Lower lobe of right lung (tissue), 2 donors: ENCODE data around the gene BMP8A. TPM values are rescaled to one million over a fixed set of nuclear protein-coding genes. Genes with fewer than 3 reads are reported as not detected.
"Not testable (repeated sequence)": the region's sequence is repeated elsewhere in the genome, so short reads cannot be mapped to it uniquely, and the experiment has no call there.

Source experiments
- ATAC-seq, 2 donors: fragments of 200-7000 bp; cut with Tn5 transposase; one replicate each; pipeline ENCODE4 v1.9.1; 2020 to 2022; ENCODE audit warnings: mild to moderate bottlenecking in 2 of 2, moderate library complexity in 2 of 2
- DNase-seq: peaks from one replicate; pipeline ENCODE4 v3.0.0-alpha.2; 2020
- H3K27ac ChIP-seq: fragments of 200-600 bp; one replicate; pipeline ENCODE4 v1.8.0; 2022
- H3K27me3 ChIP-seq: fragments of 200-600 bp; one replicate; pipeline ENCODE4 v1.8.0; 2022; ENCODE audit warnings: low read depth
- H3K36me3 ChIP-seq: fragments of 200-600 bp; one replicate; pipeline ENCODE4 v1.8.0; 2022; ENCODE audit warnings: mild to moderate bottlenecking
- H3K4me1 ChIP-seq: fragments of 200-600 bp; one replicate; pipeline ENCODE4 v1.8.0; 2022
- H3K4me3 ChIP-seq: fragments of 200-600 bp; one replicate; pipeline ENCODE4 v1.8.0; 2022; ENCODE audit warnings: mild to moderate bottlenecking
- H3K9me3 ChIP-seq: fragments of 200-600 bp; one replicate; pipeline ENCODE4 v1.8.0; 2022
- intact Hi-C: fragments of 100-400 bp; cut with DNase I; formaldehyde crosslinking; loops from one replicate; pipeline ENCODE4 v1.11.0; 2022
- total RNA-seq: library from RNA; stranded (reverse); fragmentation: NEBNext Ultra II Directional; extraction: Animal tissue kit (Norgen Biotek cat#: 25700); gene quantifications from one replicate; pipeline ENCODE4 v1.2.1, GENCODE V29; 2021
- TF ChIP-seq, protein P1 (sequence below): fragments of 200-600 bp; IDR thresholded peaks from one replicate; pipeline ENCODE4 v1.8.0; 2022; ENCODE audit warnings: antibody characterized with exemption, mild to moderate bottlenecking
- donor health status: DM: no; HTN: yes; CAD: no; lungs with severe emphysema.

BMP8A gene
- total RNA-seq, 1 donor from 2014 or later, result not detected

- Histone ChIP-seq H3K4me1 (peaks cover 11% of the 10 kb centered on the region), H3K27ac (no peak overlapping the region), H3K9me3 (no peaks in the 10 kb centered on the region), H3K27me3 (no peaks in the 10 kb centered on the region), H3K4me3 (no peak overlapping the region), H3K36me3 (no peaks in the 10 kb centered on the region)
- intact Hi-C loops, result no loop called here
- no peak for DNase-seq
- no peak for ATAC-seq
- TF ChIP-seq, protein P1, sequence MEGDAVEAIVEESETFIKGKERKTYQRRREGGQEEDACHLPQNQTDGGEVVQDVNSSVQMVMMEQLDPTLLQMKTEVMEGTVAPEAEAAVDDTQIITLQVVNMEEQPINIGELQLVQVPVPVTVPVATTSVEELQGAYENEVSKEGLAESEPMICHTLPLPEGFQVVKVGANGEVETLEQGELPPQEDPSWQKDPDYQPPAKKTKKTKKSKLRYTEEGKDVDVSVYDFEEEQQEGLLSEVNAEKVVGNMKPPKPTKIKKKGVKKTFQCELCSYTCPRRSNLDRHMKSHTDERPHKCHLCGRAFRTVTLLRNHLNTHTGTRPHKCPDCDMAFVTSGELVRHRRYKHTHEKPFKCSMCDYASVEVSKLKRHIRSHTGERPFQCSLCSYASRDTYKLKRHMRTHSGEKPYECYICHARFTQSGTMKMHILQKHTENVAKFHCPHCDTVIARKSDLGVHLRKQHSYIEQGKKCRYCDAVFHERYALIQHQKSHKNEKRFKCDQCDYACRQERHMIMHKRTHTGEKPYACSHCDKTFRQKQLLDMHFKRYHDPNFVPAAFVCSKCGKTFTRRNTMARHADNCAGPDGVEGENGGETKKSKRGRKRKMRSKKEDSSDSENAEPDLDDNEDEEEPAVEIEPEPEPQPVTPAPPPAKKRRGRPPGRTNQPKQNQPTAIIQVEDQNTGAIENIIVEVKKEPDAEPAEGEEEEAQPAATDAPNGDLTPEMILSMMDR, result no peak
Measured at GRCh38 chr1:39508857-39509305, 17.4 kb downstream of the BMP8A start.

- Histone ChIP-seq H3K4me3 (no peak overlapping the region), H3K4me1 (peaks cover 11% of the 10 kb centered on the region), H3K36me3 (no peaks in the 10 kb centered on the region), H3K27me3 (no peaks in the 10 kb centered on the region), H3K27ac (no peak overlapping the region), H3K9me3 (no peaks in the 10 kb centered on the region)
- TF ChIP-seq, protein P1, result no peak
- ATAC-seq (peak; percentile 48 to 62), DNase-seq (no peak)
- intact Hi-C loops, result no loop called here
Measured at GRCh38 chr1:39509360-39510009, 18.0 kb downstream of the BMP8A start.

GRCh38 chr1:39510570-39511186, 19.2 kb downstream of the BMP8A start:
- H3K27me3 ChIP-seq, intact Hi-C loops, DNase-seq, H3K27ac ChIP-seq, H3K4me3 ChIP-seq, H3K36me3 ChIP-seq, H3K9me3 ChIP-seq, ATAC-seq: not testable (repeated sequence)
- peaks cover 11% of the 10 kb centered on the region for H3K4me1 ChIP-seq

- DNase-seq, ATAC-seq, intact Hi-C loops: not testable (repeated sequence)
Measured at GRCh38 chr1:39511477-39511876, 20.0 kb downstream of the BMP8A start.

DNA sequence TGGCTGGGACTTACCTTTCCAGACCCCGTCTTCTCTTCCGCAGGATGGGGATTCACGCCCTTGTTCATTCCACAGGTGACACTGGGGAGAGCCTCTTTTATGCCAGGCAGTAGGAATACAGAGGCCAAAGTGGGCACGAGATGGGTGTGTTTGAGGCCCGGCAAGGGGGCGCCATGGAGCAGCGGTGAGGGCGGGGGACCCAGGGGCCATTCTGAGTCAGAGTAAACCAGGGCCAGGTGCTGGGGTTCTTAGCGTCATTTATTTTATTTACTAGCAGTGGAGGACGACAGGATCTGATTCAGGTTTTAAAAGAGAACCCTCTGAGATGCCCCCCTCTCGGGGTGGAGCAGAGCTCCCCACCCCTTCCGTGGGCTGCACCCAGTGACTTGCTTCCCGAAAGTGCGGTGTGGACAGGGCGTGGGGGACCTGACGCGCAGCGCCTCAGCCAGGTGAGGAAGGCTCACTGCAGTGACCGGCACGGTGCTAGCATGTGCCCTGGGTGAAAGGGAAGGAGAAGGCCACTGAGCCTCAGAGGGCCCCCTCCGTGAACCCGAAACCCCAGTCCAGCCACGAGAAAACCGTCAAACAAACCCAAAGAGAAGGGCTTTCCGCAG, 20.9 kb downstream of the BMP8A start:
- H3K36me3 ChIP-seq, H3K4me3 ChIP-seq, H3K27ac ChIP-seq, H3K9me3 ChIP-seq, DNase-seq, intact Hi-C loops, H3K27me3 ChIP-seq: not testable (repeated sequence)
- peaks cover 11% of the 10 kb centered on the region for H3K4me1 ChIP-seq
- ATAC-seq, result peak in 1 of 2 donors; percentile 21

More at GRCh38 chr1:39511477-39511876, 20.0 kb downstream of the BMP8A start:
- not testable (repeated sequence) for H3K27ac ChIP-seq, H3K4me3 ChIP-seq, H3K36me3 ChIP-seq, H3K9me3 ChIP-seq, H3K27me3 ChIP-seq
- peaks cover 11% of the 10 kb centered on the region for H3K4me1 ChIP-seq

GRCh38 chr1:39514710-39515124, 23.3 kb downstream of the BMP8A start:
- H3K36me3 ChIP-seq, H3K4me1 ChIP-seq, H3K27ac ChIP-seq, intact Hi-C loops, DNase-seq, H3K27me3 ChIP-seq, H3K9me3 ChIP-seq: not testable (repeated sequence)
- peak; percentile 39 to 48 for ATAC-seq
- H3K4me3 ChIP-seq, result peak overlapping the region; percentile 14

- intact Hi-C loops, H3K27ac ChIP-seq, H3K4me3 ChIP-seq, DNase-seq, H3K36me3 ChIP-seq, H3K4me1 ChIP-seq, H3K27me3 ChIP-seq, H3K9me3 ChIP-seq: not testable (repeated sequence)
- ATAC-seq, result peak in 1 of 2 donors; percentile 7
Measured at GRCh38 chr1:39515131-39516086, 24.0 kb downstream of the BMP8A start.

DNA sequence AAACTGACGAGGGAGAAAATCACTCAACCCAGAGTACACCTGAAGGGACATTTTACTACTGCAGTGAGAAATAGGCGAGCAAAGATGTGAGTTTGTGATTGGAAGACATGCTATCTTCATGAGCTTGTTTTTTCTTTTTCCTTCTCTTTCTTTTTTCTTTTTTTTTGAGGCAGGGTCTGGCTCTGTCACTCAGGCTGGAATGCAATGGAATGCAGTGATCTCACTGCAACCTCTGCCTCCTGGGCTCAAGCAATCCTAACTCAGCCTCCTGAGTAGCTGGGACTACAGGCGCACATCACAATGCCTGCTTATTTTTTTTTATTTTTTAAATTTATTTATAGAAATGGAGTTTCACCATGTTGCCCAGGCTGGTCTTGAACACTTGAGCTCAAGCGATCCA, 25.4 kb downstream of the BMP8A start:
- H3K27me3 ChIP-seq, H3K27ac ChIP-seq, H3K4me1 ChIP-seq, H3K36me3 ChIP-seq, H3K4me3 ChIP-seq, DNase-seq, H3K9me3 ChIP-seq, intact Hi-C loops, ATAC-seq: not testable (repeated sequence)

- H3K4me3 ChIP-seq, H3K4me1 ChIP-seq, H3K36me3 ChIP-seq, ATAC-seq, H3K27me3 ChIP-seq, H3K27ac ChIP-seq, intact Hi-C loops, DNase-seq, H3K9me3 ChIP-seq: not testable (repeated sequence)
Measured at GRCh38 chr1:39517936-39518335, 26.5 kb downstream of the BMP8A start.

DNA sequence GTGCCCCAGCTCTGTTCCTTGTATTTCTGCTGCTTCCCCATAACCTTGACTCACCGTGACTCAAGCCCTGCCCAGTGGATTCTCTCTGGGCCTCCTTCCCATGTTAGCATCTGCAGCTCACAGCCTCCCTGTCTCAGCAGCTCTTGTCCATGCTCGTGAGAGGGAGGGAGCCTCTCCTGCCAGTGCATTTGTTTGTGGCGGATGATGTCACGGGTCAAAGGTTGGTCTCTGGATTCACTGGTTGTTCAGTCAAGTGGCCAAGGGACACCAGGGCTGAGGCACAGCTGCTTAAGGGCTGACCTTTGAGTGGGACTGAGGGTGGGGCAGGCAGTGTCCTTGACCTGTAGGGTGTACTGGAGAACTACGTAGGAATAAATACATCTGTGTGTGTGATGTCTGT, 27.9 kb downstream of the BMP8A start:
- H3K27me3 ChIP-seq, DNase-seq, H3K4me1 ChIP-seq, H3K36me3 ChIP-seq, H3K4me3 ChIP-seq, intact Hi-C loops, ATAC-seq, H3K27ac ChIP-seq, H3K9me3 ChIP-seq: not testable (repeated sequence)

DNA sequence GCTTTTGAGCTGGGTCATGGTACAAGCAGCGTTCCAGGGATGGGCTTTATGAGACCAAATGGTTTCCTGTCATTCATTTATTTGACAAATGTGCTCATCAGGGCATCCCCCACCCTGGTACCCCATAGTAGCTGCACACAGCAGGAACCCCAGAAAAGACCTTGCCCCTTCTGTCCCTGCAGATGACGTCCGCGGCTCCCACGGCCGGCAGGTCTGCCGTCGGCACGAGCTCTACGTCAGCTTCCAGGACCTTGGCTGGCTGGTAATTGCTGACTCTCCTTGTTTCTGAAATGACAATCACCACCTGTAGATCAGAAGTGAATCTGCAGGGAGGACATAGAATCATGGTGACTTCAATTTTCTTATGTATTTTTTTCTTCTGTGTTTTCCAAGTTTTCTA, 30.8 kb downstream of the BMP8A start:
- H3K4me3 ChIP-seq, H3K4me1 ChIP-seq, ATAC-seq, H3K9me3 ChIP-seq, intact Hi-C loops, DNase-seq, H3K27me3 ChIP-seq, H3K27ac ChIP-seq: not testable (repeated sequence)
- peaks cover 12% of the 10 kb centered on the region for H3K36me3 ChIP-seq
